GM23248 (cell line): ENCODE measurements around the gene TM4SF20.

ENCODE experiments used
- EZH2 ChIP-seq: fragments of 200-600 bp; sonication (generic); IDR thresholded peaks from 2 replicates; pipeline ENCODE4 v1.6.1; 2018; ENCODE audit warnings: antibody characterized with exemption, mild to moderate bottlenecking; ENCODE audit not compliant: insufficient read depth, poor library complexity, severe bottlenecking
- EZH2phosphoT487 ChIP-seq: fragments of 200-600 bp; sonication (generic); IDR thresholded peaks from 2 replicates; pipeline ENCODE4 v1.6.1; 2018; ENCODE audit warnings: antibody characterized with exemption, moderate library complexity, mild to moderate bottlenecking, low read depth; ENCODE audit not compliant: insufficient read depth

DNA sequence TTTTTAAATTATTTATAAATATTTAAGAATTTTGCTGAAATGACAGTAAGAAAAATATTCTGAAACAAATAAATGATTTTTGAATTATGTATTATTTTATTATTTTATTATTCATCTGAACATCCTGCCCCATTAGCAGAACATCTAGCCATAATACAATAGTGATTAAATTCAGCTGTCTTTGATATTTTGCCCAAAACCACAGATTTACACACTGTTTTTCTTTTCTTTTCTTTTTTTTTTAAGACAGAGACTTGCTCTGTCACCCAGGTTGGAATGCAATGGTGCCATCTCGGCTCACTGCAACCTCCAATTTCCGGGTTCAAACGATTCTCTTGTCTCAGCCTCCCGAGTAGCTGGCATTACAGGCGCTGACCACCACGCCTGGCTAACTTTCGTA lies 10.6 kb upstream of the TM4SF20 start:
- no peak for TF ChIP-seq EZH2
- no peak for TF ChIP-seq EZH2phosphoT487
